Activated T-helper 9 cell treated with anti-CD3 and anti-CD28 coated beads, Interleukin-2, amount 50 U/mL, for 16 hours (primary cell): ENCODE results near the gene ISCA1.

Experiments
- DNase-seq: peaks from one replicate; pipeline ENCODE4 v3.0.0-alpha.2; 2020; ENCODE audit warnings: low read depth

The ISCA1 gene

GRCh38 chr9:86285261-86285660 is 2.9 kb upstream of the ISCA1 start:
- DNase-seq = no peak

GRCh38 chr9:86282979-86283535 is 719 bp upstream of the ISCA1 start:
- no peak for DNase-seq

- no peak for DNase-seq
These were observed 703 bp downstream of the ISCA1 start for GRCh38 chr9:86281593-86282076.

- no peak for DNase-seq
These were observed 1.8 kb downstream of the ISCA1 start for GRCh38 chr9:86280580-86280979.

- DNase-seq = no peak
These were observed 2.5 kb downstream of the ISCA1 start for GRCh38 chr9:86279839-86280238.

- DNase-seq = no peak
These were observed 5.3 kb downstream of the ISCA1 start for GRCh38 chr9:86277072-86277471.

- no peak for DNase-seq
These were observed 6.4 kb downstream of the ISCA1 start for GRCh38 chr9:86275962-86276361.

GRCh38 chr9:86274821-86275643 is 7.3 kb downstream of the ISCA1 start:
- no peak for DNase-seq

GRCh38 chr9:86272221-86272620 is 10.1 kb downstream of the ISCA1 start:
- no peak for DNase-seq

GRCh38 chr9:86263876-86264275 is 18.5 kb downstream of the ISCA1 start:
- DNase-seq = no peak

- no peak for DNase-seq
These were observed 19.8 kb downstream of the ISCA1 start for GRCh38 chr9:86262492-86262891.

- DNase-seq = no peak
These were observed 22.8 kb downstream of the ISCA1 start, which contains the start of gene C9orf153 for GRCh38 chr9:86259557-86259956. Gene C9orf153, minus strand, starts transcription at chr9:86259657. Its CDS starts 30,054 bp downstream, at chr9:86229603.

- no peak for DNase-seq
These were observed 24.9 kb downstream of the ISCA1 start for GRCh38 chr9:86257391-86257790.

- DNase-seq = no peak
These were observed 25.7 kb downstream of the ISCA1 start for GRCh38 chr9:86256653-86257052.

GRCh38 chr9:86253577-86253976 is 28.8 kb downstream of the ISCA1 start:
- DNase-seq = no peak

- DNase-seq = no peak
These were observed 29.5 kb downstream of the ISCA1 start for GRCh38 chr9:86252870-86253269.

GRCh38 chr9:86250123-86250522 is 32.2 kb downstream of the ISCA1 start:
- DNase-seq = no peak

- DNase-seq = no peak
These were observed 33.6 kb downstream of the ISCA1 start for GRCh38 chr9:86248746-86249145.

- DNase-seq = no peak
These were observed 35.6 kb downstream of the ISCA1 start for GRCh38 chr9:86246752-86247161.

GRCh38 chr9:86242071-86242470 is 40.3 kb downstream of the ISCA1 start:
- no peak for DNase-seq

GRCh38 chr9:86241216-86241615 is 41.1 kb downstream of the ISCA1 start:
- DNase-seq = no peak

- no peak for DNase-seq
These were observed 43.2 kb downstream of the ISCA1 start for GRCh38 chr9:86238861-86239770.
